Stimulated activated CD4-positive, alpha-beta T cell treated with anti-CD3 and anti-CD28 coated beads, Interleukin-4, amount 100 ng/mL, for 1 hour (primary cell): ENCODE measurements around the gene MRTFB.

ENCODE experiments used
- DNase-seq: peaks from one replicate; pipeline ENCODE4 v3.0.0-alpha.2; 2020

The MRTFB gene

DNA sequence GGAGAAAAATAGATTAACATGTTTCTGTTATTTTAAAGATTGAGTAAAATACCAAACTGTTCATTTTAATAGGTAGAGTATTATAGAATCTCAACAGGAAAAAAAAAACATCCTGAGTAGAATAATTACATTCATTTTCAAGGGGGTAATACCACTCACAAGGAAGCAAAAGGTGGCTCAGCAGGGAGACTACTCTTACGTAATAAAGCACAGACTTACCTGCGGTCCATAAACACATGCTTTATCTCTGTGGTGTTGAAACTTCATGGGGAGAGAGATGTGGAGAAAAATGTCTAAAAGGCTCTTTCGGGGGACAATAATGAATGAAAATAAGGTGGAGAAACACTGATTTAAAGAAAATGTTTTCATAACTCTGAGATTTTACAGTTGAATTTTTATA, 171.7 kb downstream of the MRTFB start:
- DNase-seq: no peak

DNA sequence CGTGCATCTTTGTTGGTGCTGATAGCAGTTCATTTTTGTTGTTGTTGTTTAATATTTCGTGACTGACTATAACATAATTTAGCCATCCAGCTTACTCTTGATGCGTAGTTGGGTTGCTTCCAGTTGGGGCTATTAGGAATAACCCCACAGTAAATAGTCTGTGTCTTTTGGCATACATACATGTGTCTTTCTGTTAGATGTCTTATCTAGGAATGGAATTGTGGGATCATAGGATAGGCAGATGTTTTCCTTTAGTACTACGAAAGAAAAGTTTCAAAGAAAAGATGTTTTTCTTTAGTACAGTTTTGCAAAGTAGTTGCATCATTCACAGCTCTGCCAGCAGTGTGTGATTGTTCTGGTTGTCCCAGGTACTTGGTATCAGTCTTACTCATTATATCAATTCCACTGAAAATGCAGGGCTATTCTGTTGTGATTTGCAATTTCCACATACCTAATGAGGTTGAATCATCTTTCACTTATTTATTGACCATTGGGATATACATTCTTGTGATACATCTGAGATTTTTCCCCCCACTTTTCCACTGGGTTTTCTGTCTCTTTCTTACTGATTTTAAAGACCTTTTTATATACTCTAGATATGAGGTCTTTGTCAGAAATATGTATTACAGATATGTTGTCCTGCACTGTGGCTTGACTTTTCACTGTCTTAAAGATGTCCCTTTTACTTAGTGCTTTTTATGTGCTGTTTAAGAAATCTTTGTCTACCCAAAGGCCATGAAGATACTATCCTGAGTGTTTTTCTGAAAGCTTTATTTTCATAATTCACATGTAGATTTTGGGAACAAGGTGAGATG, 173.3 kb downstream of the MRTFB start:
- DNase-seq: no peak

DNA sequence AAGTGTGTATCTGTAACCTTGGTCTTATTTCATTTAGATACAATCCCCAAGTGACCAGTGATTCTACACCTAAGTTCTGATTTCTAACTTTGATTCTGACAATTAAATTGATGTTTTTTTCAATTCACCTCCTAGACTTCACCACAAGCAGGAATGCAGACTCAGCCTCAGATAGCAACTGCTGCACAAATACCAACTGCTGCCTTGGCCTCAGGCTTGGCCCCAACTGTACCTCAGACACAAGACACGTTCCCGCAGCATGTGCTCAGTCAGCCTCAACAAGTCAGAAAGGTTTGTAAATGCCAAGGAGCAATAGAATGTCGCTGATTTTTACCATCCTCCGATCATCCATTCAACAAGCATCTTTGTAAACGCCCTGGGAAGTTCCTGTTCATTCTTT, 177.7 kb downstream of the MRTFB start:
- DNase-seq: no peak

DNA sequence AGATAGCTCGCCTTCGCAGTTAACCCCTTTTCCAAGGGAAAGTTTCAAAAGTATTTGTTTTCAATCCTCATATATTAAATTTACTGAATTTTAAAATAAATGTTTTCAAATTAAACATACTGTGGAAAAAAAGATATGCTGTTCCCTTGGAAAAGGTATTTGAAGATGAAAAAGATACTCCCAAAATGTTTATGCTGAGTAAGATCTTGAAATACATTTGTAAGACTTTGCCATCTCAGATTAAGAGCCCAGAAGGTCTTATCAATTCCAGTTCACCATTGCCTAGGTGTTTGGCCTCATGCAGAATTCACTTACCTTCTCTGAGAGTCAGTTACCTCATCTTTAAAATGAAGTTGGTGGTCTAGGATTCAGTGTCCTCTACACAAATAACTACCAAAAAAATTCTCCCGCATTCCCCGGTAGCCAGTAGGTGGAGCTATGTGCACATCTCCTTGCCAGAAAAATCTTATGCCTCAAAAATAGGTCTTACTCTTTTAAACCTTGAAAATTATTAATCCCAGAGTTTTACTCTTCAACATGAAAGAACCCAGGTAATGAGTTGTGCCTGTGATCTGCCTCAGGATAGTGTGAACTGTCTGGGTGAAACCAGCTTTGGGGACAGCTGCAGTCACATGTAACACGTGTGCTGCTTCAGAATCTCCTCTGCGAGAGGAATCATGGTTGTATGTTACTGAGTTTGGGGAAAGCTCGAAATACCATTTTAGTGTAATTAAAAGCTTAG, 178.3 kb downstream of the MRTFB start:
- DNase-seq: peak; percentile 30

DNA sequence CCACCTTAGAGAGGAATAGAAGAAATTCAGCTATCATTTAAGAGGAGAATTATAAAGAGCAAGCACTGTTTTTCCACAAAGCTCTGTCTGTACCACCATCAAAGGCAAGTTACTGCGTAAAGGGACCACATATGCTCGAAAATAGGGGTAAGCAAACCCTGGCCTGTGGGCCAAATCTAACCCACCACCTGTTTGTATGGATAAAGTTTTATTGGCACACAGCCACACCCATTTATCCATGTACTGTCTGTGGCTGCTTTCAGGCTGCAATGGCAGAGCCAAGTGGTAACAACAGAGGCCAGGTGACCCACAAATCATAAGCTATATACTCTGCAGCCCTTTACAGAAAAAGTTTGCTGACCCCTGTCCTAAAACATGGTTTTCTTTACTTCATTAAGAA, 180.3 kb downstream of the MRTFB start:
- DNase-seq: no peak

DNA sequence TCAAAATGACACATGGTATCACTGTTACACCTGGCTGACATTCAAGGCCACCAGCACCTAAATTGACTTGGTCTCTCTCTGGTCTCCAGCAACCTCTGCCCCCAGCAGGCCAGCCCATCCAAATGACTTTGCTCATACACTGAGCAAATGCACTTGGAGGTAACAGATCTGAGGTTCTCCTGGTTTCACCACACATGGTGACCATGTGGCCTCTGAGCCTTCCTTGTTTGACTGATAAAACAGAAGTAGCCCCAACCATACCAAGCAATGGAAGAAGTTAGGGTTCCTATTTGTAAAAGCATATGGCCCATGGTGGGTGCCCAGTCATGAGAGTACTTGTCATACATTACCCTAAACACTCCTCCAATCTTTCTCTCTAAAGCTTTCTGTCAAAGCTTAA, 181.7 kb downstream of the MRTFB start:
- DNase-seq: no peak

DNA sequence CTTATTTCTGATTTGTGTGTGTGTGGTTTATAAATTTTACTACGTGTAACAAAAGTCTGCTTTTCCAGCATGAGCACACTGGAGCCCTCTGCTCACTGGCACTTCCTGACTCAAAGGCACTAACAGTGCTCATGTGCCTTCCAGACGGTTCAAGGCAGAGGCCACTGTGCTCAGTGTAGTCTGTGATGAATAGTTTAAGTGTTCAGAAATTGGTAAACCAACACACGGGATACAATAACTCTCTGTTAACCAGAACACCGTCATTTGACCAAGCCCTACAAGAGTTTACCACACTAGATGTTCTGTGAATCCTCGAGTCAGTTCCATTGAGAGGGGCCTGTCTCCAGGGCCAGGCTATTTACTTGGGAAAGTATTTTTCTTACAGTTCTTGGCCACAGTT, 191.9 kb downstream of the MRTFB start:
- no peak for DNase-seq

DNA sequence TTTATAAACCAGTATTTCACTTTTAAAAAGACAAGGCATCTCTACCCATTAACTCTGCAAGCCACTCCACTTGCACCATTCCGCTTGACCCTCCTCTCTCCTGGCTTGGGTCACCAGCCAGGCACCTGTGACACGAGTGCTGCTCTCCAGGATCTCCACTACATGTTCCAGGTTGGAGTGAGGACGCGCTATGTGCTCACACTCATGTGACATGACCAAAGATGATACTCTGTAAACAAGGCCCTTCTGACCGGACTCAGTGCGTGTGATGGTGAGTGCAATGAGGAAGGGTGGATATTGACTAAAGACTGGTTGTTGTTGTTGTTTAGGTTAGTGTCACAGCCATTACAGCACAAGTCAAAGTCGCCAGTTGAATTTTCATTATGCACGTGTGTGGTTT, 192.7 kb downstream of the MRTFB start:
- no peak for DNase-seq

DNA sequence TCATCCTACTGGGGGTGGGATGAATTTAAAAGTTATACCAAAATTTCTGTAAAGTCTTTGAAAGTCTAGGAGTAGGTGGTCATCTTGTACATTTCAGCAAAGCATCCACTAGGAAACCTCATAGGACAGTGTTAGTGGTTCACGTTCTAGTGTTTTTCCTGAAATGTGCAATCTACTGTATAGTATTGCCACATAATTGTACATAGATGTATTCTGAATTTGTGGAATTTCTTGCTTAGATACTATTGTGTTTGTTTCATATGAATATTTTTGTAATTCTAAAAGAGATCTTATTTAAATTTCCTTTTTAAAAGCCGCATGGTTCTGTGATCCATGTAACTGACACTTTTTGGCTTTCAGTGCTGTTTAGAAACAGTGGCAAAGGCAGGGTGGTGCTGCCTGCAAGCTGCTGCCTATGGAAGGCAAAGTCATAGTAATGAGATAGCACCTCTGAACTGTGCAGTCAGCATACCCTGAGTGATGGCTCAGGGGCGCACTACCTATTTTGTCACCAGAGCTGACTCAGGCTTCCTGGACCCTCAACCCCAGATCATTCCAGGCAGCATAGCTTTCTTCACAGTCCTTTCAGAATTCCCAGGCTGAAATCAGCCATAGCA, 193.3 kb downstream of the MRTFB start:
- no peak for DNase-seq

DNA sequence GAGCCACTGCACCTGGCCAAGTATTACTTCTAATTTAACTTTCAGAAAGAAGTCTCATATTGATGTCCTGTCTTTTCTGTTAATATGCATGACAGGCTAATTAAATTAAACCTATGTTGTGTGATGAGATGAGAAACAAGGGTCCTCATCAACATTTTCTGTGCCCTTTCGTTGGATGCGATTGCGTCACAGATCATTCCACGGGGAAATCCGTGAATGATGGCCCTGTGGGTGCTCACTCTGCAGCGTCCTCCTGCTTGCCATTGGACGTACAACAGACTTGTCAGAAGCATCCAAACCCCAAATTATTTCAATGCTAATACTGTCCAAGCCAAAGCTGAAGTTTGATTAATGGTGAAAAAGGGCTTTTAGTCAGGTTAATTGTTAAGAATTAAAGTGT, 197.0 kb downstream of the MRTFB start:
- no peak for DNase-seq

DNA sequence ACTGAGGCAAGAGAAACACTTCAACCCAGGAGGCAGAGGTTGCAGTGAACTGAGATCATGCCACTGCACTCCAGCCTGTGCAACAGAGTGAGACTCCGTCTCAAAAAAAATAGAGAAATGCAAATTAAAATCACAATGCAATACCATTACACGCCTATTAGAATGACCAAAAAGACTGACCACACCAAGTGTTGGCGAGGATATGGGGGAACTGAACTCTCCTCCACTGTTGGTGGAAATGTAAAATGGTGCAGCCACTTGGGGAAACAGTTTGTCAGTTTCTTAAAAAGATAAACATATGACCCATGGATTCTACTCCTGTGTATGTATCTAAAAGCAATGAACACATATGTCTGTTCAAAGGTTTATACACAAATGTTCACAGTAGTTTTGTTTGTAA, 204.8 kb downstream of the MRTFB start:
- no peak for DNase-seq

DNA sequence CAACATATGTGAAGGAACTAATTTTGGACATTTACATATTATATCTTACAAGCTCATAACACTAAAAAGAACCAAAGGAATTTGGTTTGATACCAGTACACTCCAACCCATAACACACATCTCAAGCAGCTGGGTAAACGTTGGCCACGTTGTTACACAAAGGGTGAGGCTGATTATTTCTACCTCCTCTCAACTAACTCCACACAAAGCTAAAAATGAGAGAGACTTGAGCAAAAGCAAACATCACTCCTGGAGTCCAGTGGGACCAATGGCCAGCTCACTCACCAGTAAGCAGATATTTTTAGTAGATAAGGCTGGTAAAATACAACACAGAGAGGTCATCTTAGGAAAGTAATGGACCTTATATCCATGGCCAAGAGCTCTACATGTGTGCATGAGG, 207.6 kb downstream of the MRTFB start:
- no peak for DNase-seq

DNA sequence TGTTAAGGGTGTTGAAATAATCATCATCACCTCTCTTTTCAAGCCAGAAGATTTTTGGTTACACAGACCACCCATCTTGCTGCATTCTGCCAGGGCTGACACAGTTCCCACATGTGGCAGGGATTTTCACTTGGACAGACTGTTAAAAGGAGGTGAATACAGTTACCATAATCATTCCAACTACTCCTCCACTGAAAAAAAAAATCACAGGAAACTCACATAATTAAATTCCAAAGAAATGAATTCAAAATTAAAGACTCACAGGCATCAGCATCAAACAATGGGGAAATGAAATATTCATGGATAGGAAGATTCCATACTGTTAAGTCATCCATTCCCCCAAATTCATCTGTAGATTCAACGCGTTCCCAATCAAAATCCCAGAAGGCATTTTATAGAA, 209.4 kb downstream of the MRTFB start:
- DNase-seq: no peak

DNA sequence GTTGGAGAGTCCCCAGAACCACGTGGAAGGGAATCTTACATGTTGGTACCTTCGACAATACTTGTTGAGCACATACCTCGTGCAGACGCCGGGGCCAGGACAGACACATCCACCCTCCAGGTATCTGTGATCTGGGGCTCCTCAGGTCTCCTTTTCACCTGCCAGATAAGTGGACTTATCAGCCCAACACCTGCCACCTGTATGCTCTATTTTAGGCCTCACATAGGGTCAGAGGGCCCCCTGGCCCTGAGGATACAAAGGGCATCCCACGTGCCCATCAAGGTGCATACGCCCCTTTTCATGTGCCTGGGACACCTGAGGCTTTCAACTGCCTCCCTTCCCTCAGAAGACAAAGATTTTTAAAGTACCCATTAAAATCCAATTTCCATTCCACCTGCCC, 212.7 kb downstream of the MRTFB start:
- DNase-seq: no peak

DNA sequence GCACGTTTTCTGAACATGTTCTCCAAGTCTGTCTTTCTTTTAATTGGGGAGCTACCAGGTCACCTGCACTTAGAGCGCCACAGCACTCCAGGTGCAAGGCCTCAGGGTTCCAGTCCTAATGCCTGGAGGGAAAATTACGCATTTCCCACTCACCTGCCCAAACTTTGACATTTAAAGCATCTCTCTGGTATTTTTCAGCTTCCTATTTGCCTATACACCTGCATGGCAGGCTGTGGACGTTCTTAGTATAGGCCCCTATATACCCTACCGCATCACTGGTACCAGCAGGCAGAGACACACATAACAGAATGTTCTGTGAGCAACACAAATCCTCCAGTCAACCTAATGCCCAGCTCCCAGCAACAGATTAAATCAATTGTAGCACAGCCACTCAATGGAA, 213.3 kb downstream of the MRTFB start:
- no peak for DNase-seq

DNA sequence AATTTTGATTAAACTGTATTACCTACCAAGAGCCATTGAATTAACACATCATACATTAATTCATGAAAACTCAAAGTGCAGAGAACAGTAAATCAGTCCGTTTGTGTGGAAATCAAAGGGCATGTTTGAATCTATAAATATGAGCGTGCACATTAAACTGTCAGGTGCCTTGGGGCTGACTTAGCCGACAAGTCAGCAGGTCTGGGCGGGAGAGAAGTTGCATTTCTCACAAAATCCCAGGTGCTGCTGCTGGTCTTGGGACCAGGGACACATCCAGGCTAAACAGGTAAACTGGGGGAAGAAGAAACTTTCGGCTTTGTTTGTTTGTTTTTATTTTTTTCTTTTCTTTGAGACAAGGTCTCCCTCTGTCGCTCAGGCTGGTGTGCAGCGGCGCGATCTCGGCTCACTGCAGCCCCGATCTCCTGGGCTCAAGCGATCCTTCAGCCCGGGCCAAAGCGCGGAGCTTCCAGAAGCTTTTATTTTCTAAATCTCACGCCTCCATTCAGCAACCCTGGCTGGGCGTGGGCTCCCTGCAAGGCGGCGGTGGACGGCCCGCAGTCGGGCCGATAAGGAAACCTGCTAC, 213.9 kb downstream of the MRTFB start:
- no peak for DNase-seq

DNA sequence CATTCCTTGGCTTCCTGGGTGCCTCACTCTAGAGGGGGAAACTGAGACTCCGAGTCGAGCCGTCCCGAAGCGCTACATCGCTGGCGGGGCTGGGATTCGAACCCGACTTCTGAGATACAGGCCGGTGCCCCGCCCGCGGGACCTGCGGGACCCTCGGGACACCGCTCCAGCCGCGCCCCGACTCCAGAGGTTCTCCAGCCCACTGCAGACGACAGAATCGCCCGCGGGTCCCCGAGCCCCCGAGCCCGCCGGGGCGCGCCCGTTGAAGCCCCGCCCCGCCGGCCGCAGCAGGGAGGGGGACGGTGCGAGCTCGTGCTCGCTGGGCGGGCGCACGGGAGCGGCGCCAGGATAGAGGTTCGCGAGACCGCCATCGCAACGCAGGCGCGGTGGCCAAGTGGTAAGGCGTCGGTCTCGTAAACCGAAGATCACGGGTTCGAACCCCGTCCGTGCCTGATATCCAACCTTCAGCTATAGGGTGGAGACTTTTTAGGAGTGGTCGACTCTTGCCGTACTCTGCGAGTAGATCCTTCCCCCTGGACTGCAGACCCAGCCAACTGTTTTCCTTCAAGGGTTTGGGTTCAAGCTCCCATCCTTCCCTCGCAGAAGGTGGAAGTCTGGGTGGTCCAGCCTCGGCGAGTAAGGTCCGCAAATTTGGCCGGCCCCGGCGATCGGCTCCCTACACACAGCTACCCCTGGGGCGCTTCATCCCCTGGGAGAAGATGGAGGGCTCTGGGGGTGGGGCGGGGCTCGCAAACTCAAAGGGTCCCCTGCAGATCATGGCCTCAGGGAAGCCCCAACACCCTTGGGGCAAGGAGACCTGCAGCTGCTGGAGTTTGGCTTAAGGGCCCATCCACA, 214.6 kb downstream of the MRTFB start:
- peak; percentile 94 for DNase-seq

DNA sequence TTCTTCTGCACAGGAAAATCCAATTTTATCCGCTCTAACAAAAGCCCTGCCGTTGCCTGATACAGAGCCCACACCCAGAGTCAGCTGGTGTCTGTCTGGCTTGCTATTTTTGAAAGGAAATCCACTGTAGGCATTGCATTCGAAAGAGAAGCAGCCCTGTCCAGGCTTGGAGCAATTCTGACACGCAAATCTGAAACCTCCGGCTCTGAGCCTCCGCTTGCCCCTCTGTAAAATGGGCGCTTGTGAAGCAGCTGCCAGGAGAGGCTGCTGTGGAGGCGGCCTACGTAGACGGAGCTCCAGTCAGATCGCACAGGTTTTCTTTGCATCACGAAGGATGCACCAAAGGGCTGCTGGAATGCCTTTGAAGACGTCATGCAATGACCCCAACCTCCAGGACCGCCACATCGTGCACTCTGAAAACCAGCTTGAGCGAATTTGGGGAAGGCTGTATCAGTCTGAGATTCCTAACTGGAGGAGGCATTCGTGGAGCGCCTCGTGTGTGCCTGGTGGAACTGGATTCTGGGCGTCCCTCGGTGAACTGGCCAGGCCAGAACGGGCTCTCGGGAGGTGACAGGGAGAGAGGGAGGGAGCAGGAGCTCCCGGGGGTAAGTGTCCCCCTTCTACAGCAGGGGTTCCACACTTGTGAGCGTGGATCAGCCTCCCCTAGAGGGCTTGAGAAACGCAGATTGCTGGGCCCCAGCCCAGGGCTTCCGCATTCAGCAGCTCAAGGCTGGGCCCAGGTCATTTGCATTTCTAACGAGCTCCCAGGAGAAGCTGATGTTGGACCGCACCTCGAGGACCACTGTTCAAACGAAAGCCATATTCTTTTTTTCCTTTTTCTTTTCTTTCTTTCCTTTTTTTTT, 215.5 kb downstream of the MRTFB start:
- peak; percentile 25 for DNase-seq

DNA sequence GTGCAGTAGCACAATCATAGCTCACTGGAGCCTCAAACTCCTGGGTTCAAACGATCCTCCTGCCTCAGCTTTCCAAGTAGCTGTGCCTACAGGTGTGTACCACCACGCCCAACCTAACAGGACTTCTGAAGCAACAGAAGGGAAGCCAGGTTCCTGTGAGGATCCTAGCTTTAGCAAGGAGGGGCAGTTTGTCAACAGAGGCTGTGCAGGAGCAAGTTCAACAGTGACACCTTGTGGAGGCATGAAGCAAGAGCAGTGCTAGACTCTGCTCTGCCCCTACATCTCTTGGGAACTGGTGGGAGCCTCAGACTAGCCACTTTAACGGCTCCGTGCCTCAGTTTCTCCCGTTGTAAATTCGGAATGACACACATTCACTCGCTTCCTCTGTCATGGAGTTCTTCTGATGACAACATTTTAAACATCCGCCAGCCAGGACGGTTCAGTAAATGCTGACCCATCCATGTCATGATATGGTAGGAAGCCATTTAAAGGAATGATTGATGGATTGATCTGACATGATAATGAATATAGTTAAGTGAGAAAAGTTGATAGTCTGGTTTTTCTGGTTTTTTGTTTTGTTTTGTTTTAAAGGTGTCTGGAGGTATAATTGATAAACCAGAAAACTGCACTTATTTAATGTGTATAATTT, 218.7 kb downstream of the MRTFB start:
- peak; percentile 26 for DNase-seq

DNA sequence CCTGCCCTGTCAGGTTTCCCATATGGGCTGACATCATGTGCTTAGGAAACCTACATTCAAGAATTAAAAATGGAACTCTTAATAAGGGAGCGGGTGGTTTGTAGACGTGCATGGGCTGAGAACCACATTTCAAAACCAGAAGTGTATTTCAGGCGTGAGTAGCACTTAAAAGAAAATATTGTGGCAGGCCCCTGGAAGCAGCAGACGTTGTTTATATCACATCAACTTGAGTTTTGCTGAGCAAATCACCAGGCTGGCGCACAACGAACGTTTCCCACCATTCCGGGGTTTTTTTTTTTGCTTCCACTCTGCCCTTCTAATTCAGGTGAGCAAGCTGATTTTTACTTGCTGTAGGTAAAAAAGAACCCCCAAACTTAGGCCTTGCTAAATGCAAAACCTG, 220.2 kb downstream of the MRTFB start:
- no peak for DNase-seq
